Measurements from ENCODE around the gene CD68.

Gene CD68

GRCh38 chr17:7560172-7561027, 19.0 kb upstream of the CD68 start:
- no peak for DNase-seq

DNA sequence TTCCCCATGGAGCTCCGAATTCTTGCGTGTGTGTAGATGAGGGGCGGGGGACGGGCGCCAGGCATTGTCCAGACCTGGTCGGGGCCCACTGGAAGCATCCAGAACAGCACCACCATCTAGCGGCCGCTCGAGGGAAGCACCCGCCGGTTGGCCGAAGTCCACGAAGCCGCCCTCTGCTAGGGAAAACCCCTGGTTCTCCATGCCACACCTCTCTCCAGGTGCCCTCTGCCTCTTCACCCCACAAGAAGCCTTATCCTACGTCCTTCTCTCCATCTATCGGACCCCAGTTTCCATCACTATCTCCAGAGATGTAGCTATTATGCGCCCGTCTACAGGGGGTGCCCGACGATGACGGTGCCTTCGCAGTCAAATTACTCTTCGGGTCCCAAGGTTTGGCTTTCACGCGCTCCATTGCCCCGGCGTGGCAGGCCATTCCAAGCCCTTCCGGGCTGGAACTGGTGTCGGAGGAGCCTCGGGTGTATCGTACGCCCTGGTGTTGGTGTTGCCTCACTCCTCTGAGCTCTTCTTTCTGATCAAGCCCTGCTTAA, 18.3 kb upstream of the CD68 start:
- DNase-seq = peak; percentile 88

DNA sequence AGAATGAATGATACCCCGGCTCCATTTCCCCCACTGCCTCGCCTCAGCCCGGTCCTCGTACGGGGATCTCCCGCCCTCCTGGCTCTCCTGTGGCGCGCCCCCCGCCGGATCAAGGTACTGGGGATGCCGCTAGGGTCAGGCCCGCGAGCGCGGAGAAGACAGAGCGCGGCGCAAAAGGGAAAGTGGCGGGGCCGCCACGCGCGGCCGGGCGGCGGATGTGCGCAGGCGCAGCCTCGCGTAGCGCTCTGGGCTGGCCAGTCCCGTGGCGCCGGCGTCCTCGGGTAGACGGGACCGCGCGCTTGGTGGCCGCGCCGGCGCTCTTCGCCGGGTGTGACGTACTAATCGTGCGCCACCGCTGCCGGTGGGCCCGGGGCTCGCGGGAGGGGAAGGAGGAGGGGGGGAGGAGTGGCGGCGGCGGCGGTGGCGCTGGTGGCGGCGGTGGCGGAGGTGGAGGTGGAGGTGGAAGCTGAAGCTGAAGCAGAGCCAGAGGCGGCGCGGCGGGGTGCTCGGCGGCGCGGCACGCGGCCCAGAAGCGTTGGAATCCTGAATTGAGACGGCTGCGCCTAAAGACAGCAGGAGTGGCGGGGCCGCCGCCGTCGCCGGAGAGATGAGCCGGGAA, 17.7 kb upstream of the CD68 start, which contains the start of gene SENP3:
Gene SENP3, plus strand, starts transcription at position 331 of the 619 bp plus-strand sequence. CDS start 1,158 bp downstream, outside the sequence.
- peak; percentile 93 for DNase-seq

DNA sequence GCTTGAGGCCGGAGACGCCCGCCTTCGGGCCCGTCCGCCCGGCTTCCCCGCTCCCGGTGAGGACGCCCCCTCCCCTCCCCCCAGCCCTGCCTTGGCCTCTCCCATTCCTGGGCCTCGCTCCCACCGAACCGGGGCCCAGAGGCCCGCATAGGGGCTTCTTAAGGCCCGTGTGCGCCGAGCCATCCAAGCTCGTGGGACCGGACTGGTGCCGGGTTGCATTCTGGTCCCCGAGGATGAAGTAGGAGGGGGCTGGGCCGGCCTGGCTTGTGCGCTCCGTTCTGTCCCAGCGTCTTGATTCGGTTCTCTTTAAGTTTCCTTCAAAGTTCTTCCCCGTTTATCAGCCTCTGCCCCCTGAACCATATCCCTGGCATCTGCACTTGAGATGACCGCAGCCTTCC, 17.2 kb upstream of the CD68 start:
- DNase-seq = no peak

DNA sequence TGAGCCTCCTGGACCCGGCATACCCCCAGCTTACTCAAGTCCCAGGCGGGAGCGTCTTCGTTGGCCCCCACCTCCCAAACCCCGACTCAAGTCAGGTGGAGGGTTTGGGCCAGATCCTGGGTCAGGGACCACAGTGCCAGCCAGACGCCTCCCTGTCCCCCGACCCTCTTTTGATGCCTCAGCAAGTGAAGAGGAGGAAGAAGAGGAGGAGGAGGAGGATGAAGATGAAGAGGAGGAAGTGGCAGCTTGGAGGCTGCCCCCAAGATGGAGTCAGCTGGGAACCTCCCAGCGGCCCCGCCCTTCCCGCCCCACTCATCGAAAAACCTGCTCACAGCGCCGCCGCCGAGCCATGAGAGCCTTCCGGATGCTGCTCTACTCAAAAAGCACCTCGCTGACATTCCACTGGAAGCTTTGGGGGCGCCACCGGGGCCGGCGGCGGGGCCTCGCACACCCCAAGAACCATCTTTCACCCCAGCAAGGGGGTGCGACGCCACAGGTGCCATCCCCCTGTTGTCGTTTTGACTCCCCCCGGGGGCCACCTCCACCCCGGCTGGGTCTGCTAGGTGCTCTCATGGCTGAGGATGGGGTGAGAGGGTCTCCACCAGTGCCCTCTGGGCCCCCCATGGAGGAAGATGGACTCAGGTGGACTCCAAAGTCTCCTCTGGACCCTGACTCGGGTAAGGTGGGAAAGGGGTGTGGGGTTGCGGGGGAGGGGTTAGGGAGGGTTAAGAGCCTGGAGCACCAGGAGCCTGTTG, 16.1 kb upstream of the CD68 start:
- no peak for DNase-seq

GRCh38 chr17:7569571-7569970, 9.9 kb upstream of the CD68 start:
- DNase-seq = no peak

- DNase-seq = no peak
Observed at GRCh38 chr17:7570351-7570750, 9.1 kb upstream of the CD68 start.

DNA sequence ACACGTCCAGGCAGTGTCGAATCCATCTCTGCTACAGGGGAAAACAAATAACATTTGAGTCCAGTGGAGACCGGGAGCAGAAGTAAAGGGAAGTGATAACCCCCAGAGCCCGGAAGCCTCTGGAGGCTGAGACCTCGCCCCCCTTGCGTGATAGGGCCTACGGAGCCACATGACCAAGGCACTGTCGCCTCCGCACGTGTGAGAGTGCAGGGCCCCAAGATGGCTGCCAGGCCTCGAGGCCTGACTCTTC, 7.2 kb upstream of the CD68 start:
- DNase-seq = no peak

- DNase-seq = peak; percentile 100
Observed at GRCh38 chr17:7572588-7573323, 6.7 kb upstream of the CD68 start.

DNA sequence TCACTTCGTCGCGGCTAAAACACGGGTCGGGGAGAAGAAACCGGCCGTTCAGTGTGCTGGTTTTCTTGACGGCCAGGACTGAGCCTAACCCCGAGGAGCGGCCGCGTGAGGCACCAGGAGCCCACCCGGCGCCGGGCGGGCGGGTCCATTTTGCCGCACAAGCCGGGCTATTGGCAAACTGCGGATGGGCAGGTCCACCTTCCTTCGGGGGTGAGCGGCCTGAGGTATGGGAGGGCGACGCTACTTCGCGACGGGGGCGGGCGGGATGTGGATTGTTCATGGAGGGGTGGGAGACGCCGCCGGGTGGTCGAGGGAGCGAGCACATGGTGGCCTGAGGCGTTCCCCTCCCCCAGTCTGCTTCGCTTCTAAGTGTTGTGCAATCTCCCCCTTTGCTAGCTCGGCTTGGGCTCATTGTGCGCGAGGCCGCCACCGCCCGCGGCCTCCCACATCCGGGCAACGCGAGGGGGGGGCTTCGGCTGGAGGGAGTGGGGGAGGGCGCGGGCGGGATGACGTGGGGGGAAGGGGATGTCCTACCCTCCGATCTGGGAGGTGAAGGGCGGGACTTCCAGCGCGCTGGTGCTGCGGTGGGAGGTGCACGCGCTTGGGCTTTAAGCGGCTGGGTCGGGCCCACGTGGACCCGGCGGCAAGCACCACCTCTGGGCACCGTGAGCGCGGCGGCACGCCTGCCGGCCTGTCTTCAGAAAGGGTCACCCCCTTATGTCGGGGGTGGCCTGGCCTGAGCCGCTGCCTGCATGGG, 5.9 kb upstream of the CD68 start:
- DNase-seq = peak; percentile 96

DNA sequence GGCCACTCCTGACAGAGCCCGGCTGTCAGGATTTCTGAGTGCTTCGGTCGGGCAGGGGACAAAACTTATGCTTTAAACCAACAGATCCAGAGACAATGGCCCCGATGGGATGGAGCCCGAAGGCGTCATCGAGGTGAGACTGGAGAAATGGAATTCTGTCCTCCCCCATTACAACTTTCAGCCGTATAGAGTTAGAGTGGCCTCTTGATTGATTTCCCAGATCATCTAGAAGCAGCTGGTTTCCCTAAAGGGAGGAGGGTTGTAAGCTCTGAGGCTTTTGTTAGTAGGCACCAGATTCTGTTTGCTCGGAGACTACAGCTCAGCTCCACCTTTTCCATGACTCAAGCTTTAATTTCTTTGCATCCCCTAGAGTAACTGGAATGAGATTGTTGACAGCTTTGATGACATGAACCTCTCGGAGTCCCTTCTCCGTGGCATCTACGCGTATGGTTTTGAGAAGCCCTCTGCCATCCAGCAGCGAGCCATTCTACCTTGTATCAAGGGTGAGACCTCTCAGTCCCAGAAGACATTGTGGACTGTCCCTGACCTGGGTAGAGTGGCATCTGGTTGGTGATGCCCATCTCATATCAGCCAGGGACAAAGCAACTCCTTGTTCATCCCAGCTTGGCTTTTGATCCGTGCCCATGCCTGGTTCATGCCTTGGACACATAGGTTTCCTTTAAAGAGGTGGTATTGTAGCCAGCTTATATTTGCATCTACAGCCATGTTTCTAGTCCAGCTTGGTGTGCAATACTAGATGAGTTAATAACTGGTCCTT, 5.1 kb upstream of the CD68 start:
- no peak for DNase-seq

DNA sequence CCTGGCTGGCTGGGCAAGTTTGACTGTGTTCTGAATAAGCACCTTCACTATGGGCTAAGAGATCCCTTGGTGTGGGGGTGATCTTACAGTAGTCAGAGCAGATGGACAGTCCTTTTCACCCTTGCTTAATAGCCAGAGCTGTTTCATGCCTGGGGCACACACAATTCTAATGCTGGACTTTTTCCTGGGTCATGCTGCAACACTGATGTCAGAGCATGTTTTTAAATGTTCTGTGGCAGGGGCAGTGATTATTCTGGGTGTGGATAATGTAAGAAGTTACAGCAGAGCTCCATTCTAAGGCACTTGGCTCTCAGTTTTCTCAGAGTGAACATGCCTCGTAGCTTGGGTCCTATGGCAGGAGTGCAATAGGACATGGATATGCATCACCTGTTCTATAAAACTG, 4.0 kb upstream of the CD68 start:
- DNase-seq = no peak

DNA sequence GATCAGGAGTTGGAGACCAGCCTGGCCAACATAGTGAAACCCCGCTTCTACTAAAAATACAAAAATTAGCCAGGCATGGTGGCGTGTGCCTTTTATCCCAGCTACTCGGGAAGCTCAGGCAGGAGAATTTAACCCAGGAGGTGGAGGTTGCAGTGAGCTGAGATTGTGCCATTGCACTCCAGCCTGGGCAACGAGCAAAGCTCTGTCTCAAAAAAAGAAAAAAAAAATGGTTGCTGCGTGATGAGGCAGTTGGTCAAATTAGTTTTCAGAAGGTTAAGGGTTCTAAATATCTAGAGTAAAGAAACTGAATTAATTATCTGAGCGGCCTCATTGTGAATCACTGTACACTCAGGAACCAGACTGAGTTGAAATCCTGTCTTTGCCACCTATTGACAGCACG, 3.5 kb upstream of the CD68 start:
- DNase-seq = no peak

DNA sequence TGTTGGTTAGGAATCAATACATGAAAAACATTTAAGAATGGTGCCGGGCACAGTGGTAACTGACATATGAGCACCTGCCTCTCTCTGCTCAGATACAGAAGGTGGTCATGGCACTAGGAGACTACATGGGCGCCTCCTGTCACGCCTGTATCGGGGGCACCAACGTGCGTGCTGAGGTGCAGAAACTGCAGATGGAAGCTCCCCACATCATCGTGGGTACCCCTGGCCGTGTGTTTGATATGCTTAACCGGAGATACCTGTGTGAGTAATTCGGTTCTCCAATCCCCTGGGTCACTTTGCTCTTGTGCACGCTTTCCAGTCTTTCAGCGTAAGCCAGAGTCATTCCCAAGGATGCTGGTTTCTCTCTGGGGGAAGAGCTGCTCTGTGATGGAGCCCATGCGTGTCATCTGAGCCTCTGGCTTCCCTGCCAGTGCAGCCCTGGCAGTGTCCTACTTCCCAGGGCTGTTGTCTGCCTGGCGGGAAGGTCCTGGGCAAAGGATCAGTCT, 3.0 kb upstream of the CD68 start:
- no peak for DNase-seq

- no peak for DNase-seq
Observed at GRCh38 chr17:7577327-7578199, 1.9 kb upstream of the CD68 start.

DNA sequence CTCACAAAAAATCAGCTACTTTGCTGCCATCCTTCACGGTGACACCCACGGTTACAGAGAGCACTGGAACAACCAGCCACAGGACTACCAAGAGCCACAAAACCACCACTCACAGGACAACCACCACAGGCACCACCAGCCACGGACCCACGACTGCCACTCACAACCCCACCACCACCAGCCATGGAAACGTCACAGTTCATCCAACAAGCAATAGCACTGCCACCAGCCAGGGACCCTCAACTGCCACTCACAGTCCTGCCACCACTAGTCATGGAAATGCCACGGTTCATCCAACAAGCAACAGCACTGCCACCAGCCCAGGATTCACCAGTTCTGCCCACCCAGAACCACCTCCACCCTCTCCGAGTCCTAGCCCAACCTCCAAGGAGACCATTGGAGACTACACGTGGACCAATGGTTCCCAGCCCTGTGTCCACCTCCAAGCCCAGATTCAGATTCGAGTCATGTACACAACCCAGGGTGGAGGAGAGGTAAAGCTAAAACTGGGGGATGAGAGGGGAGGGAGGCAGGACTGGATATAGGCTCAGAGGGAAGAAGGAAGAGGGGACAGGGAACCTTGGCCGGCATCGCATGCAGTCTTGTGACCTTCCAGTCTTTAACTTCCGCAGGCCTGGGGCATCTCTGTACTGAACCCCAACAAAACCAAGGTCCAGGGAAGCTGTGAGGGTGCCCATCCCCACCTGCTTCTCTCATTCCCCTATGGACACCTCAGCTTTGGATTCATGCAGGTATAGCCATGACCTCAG, 581 bp downstream of the CD68 start:
- DNase-seq = no peak

GRCh38 chr17:7580604-7581575, 1.5 kb downstream of the CD68 start:
- DNase-seq = no peak
